Memory B cell (primary cell): Measurements from ENCODE around the gene ACACB.
"Not testable (repeated sequence)": the region's sequence is repeated elsewhere in the genome, so short reads cannot be mapped to it uniquely, and the experiment has no call there.

Experiments
- ATAC-seq: fragments of 150-1000 bp; cut with Tn5 transposase; 2 replicates; pipeline ENCODE4 v1.10.0; 2021; ENCODE audit warnings: low read depth, mild to moderate bottlenecking, moderate library complexity
- DNase-seq, 2 donors: peaks; one replicate each; pipeline ENCODE4 v3.0.0; 2022; ENCODE audit warnings: low spot score in 2 of 2
- H3K27ac Mint-ChIP-seq: one replicate; pipeline ENCODE4 v1.8.0; 2022; ENCODE audit warnings: mild to moderate bottlenecking, moderate library complexity, mixed read lengths
- H3K27me3 Mint-ChIP-seq: one replicate; pipeline ENCODE4 v1.8.0; 2022; ENCODE audit warnings: mixed read lengths
- H3K36me3 Mint-ChIP-seq: one replicate; pipeline ENCODE4 v1.8.0; 2022; ENCODE audit warnings: mild to moderate bottlenecking, mixed read lengths
- H3K4me1 Mint-ChIP-seq: one replicate; pipeline ENCODE4 v1.8.0; 2022; ENCODE audit warnings: mixed read lengths
- H3K4me3 Mint-ChIP-seq: one replicate; pipeline ENCODE4 v1.8.0; 2022; ENCODE audit warnings: mild to moderate bottlenecking, moderate library complexity, mixed read lengths
- H3K9me3 Mint-ChIP-seq: one replicate; pipeline ENCODE4 v1.8.0; 2022; ENCODE audit warnings: mixed read lengths

Gene ACACB

GRCh38 chr12:109144224-109144623 lies 27.8 kb downstream of the ACACB start:
- Mint-ChIP-seq H3K4me1 (peaks cover 2% of the 10 kb centered on the region), H3K9me3 (no peaks in the 10 kb centered on the region), H3K4me3 (no peak overlapping the region), H3K27ac (no peak overlapping the region), H3K36me3 (peaks cover 5% of the 10 kb centered on the region), H3K27me3 (peaks cover 5% of the 10 kb centered on the region)
- ATAC-seq (no peak), DNase-seq (no peak)

GRCh38 chr12:109147126-109147525 lies 30.7 kb downstream of the ACACB start:
- DNase-seq, H3K36me3 Mint-ChIP-seq, ATAC-seq, H3K4me3 Mint-ChIP-seq, H3K27ac Mint-ChIP-seq, H3K27me3 Mint-ChIP-seq, H3K9me3 Mint-ChIP-seq, H3K4me1 Mint-ChIP-seq: not testable (repeated sequence)

DNA sequence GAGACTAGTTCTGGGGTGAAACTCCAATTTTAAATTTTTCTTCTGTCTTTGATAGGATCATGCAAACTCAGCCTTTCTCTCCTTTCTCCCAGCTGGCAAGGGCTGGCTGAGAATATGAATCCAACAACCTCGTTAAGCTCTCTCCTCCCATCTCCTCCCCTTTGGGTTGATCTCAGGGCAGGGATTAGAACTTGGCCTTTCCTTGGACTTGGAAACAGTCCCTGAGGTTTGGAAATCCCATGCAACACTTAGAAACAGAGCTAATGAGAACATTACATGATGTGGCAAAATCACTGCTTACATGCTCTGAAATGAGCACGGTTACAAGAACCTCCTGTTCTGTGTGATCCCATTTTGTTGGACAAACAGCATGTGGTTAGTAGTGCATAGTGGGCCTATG lies 31.6 kb downstream of the ACACB start:
- peaks cover 4% of the 10 kb centered on the region for H3K27me3 Mint-ChIP-seq
- H3K36me3 Mint-ChIP-seq: no peaks in the 10 kb centered on the region
- ATAC-seq: no peak
- H3K4me3 Mint-ChIP-seq: no peak overlapping the region
- no peaks in the 10 kb centered on the region for H3K9me3 Mint-ChIP-seq
- DNase-seq: no peak
- no peaks in the 10 kb centered on the region for H3K4me1 Mint-ChIP-seq
- H3K27ac Mint-ChIP-seq: no peak overlapping the region

GRCh38 chr12:109150124-109150640 lies 33.8 kb downstream of the ACACB start:
- peaks cover 4% of the 10 kb centered on the region for H3K27me3 Mint-ChIP-seq

GRCh38 chr12:109151457-109151856 lies 35.1 kb downstream of the ACACB start:
- H3K4me1 Mint-ChIP-seq: peaks cover 8% of the 10 kb centered on the region
- peaks cover 4% of the 10 kb centered on the region for H3K27me3 Mint-ChIP-seq
- DNase-seq (no peak), ATAC-seq (no peak)
- H3K4me3 Mint-ChIP-seq: no peak overlapping the region
- no peak overlapping the region for H3K27ac Mint-ChIP-seq
- H3K36me3 Mint-ChIP-seq: no peaks in the 10 kb centered on the region
- H3K9me3 Mint-ChIP-seq: no peaks in the 10 kb centered on the region

More at GRCh38 chr12:109150124-109150640, 33.8 kb downstream of the ACACB start:
- no peak for ATAC-seq
- peaks cover 6% of the 10 kb centered on the region for H3K4me1 Mint-ChIP-seq
- DNase-seq: no peak
- H3K9me3 Mint-ChIP-seq: no peaks in the 10 kb centered on the region
- H3K4me3 Mint-ChIP-seq: no peak overlapping the region
- H3K27ac Mint-ChIP-seq: no peak overlapping the region
- H3K36me3 Mint-ChIP-seq: no peaks in the 10 kb centered on the region

DNA sequence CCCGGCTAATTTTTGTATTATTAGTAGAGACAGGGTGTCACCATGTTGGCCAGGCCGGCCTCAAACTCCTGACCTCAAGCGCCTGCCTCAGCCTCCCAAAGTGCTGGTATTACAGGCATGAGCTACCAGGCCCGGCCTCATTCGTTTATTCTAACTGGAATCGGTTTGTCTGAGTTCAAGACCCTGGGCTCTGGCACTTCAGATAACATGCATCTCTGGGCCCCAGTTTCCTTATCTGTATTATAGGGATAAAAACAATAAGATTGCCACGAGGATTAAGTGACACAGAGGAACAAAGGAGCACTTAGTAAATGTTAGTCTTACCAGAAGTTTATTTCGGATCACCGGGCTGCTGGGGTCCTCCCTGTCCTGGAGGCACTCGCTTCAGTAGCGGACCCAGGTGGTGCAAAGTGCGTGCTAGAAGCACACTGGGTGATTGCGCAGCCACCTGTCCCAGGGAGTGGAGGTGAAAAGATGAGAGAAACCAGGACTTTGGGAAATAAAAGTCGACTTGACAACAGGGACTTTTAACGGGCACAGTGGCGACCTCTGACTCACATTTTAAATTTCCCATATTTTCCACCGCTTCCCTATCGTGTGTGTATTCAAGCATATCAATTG lies 37.5 kb downstream of the ACACB start:
- Mint-ChIP-seq H3K36me3 (no peaks in the 10 kb centered on the region), H3K9me3 (no peaks in the 10 kb centered on the region), H3K27me3 (peaks cover 4% of the 10 kb centered on the region), H3K4me1 (peaks cover 10% of the 10 kb centered on the region), H3K4me3 (peak overlapping the region; percentile 93), H3K27ac (peak overlapping the region; percentile 60)
- ATAC-seq (no peak), DNase-seq (peak in 1 of 2 donors; percentile 14)

- peaks cover 4% of the 10 kb centered on the region for H3K27me3 Mint-ChIP-seq
- H3K27ac Mint-ChIP-seq: peak overlapping the region; percentile 89
- H3K4me1 Mint-ChIP-seq: peaks cover 10% of the 10 kb centered on the region
- ATAC-seq: peak; percentile 92
- DNase-seq: peak; percentile 78 to 79
- H3K4me3 Mint-ChIP-seq: peak overlapping the region; percentile 93
- no peaks in the 10 kb centered on the region for H3K36me3 Mint-ChIP-seq
- no peaks in the 10 kb centered on the region for H3K9me3 Mint-ChIP-seq
Observed at GRCh38 chr12:109154451-109155438, 38.4 kb downstream of the ACACB start.

- Mint-ChIP-seq H3K9me3 (no peaks in the 10 kb centered on the region), H3K4me3 (no peak overlapping the region), H3K36me3 (no peaks in the 10 kb centered on the region), H3K27me3 (peaks cover 1% of the 10 kb centered on the region), H3K4me1 (peaks cover 10% of the 10 kb centered on the region), H3K27ac (no peak overlapping the region)
- no peak for ATAC-seq
- no peak for DNase-seq
Observed at GRCh38 chr12:109156036-109156435, 39.6 kb downstream of the ACACB start.

- DNase-seq (no peak), ATAC-seq (no peak)
- Mint-ChIP-seq H3K36me3 (no peaks in the 10 kb centered on the region), H3K4me3 (no peak overlapping the region), H3K27ac (no peak overlapping the region), H3K4me1 (peaks cover 10% of the 10 kb centered on the region), H3K27me3 (no peaks in the 10 kb centered on the region), H3K9me3 (no peaks in the 10 kb centered on the region)
Observed at GRCh38 chr12:109156586-109156985, 40.2 kb downstream of the ACACB start.

DNA sequence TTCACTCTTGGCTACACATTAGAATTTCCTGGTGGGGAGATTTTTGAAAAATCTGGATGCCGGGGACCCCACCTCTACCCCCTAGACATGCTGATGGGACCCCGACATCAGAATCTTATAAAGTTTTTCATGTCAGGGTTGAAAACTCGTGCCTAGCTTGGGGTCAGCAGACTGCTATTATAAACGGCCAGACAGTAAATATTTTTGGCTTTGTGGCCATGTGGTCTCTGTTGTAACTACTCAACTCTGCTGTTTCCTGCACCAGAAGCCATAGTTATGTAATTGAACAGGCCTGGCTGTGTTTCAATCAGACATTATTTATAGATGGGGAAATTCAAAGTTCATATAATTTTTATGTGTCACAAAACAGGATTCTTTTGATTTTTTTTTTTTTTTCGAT lies 41.6 kb downstream of the ACACB start:
- Mint-ChIP-seq H3K9me3 (no peaks in the 10 kb centered on the region), H3K36me3 (no peaks in the 10 kb centered on the region), H3K4me1 (peaks cover 10% of the 10 kb centered on the region), H3K27ac (no peak overlapping the region), H3K4me3 (no peak overlapping the region), H3K27me3 (no peaks in the 10 kb centered on the region)
- ATAC-seq (no peak), DNase-seq (no peak)

- ATAC-seq (no peak), DNase-seq (no peak)
- Mint-ChIP-seq H3K4me1 (peaks cover 2% of the 10 kb centered on the region), H3K9me3 (no peaks in the 10 kb centered on the region), H3K36me3 (peaks cover 4% of the 10 kb centered on the region), H3K27me3 (no peaks in the 10 kb centered on the region), H3K27ac (no peak overlapping the region), H3K4me3 (no peak overlapping the region)
Observed at GRCh38 chr12:109160433-109160832, 44.0 kb downstream of the ACACB start.

GRCh38 chr12:109160873-109161272 lies 44.5 kb downstream of the ACACB start:
- Mint-ChIP-seq H3K9me3 (no peaks in the 10 kb centered on the region), H3K4me1 (peaks cover 2% of the 10 kb centered on the region), H3K27ac (no peak overlapping the region), H3K4me3 (no peak overlapping the region), H3K27me3 (no peaks in the 10 kb centered on the region), H3K36me3 (peaks cover 5% of the 10 kb centered on the region)
- DNase-seq: no peak
- ATAC-seq: no peak

- H3K4me3 Mint-ChIP-seq: no peak overlapping the region
- H3K27me3 Mint-ChIP-seq: no peaks in the 10 kb centered on the region
- DNase-seq: no peak
- peaks cover 11% of the 10 kb centered on the region for H3K36me3 Mint-ChIP-seq
- no peak for ATAC-seq
- H3K9me3 Mint-ChIP-seq: no peaks in the 10 kb centered on the region
- H3K4me1 Mint-ChIP-seq: no peaks in the 10 kb centered on the region
- H3K27ac Mint-ChIP-seq: no peak overlapping the region
Observed at GRCh38 chr12:109162551-109162950, 46.2 kb downstream of the ACACB start.

- ATAC-seq (no peak), DNase-seq (no peak)
- H3K36me3 Mint-ChIP-seq: peaks cover 17% of the 10 kb centered on the region
- no peak overlapping the region for H3K27ac Mint-ChIP-seq
- H3K27me3 Mint-ChIP-seq: no peaks in the 10 kb centered on the region
- no peak overlapping the region for H3K4me3 Mint-ChIP-seq
- no peaks in the 10 kb centered on the region for H3K9me3 Mint-ChIP-seq
- H3K4me1 Mint-ChIP-seq: no peaks in the 10 kb centered on the region
Observed at GRCh38 chr12:109163167-109163566, 46.8 kb downstream of the ACACB start.
